Tibial nerve (tissue), 4 donors: ENCODE results near the gene ATP13A5.

Experiments used
- EP300 ChIP-seq, 2 donors: sonication (generic); formaldehyde crosslinking; IDR thresholded peaks; one replicate each; pipeline ENCODE4 v1.6.1; 2017; ENCODE audit warnings: antibody characterized with exemption in 2 of 2, mild to moderate bottlenecking in 1 of 2
- POLR2A ChIP-seq, 2 donors: fragments of 450-650 bp; IDR thresholded peaks; one replicate each; pipeline ENCODE4 v1.6.1; 2017; ENCODE audit warnings: antibody characterized with exemption in 2 of 2, mild to moderate bottlenecking in 2 of 2, moderate library complexity in 2 of 2
- TF ChIP-seq, protein P1 (sequence below), 5 experiments: fragments of 200-600 bp in 3 of 5; fragments of 450-650 bp in 2 of 5; sonication (generic) in 3 of 5; IDR thresholded peaks; one replicate each; pipeline ENCODE4 v1.5.1; 2016 to 2019; ENCODE audit warnings: antibody characterized with exemption in 5 of 5, mild to moderate bottlenecking in 3 of 5, moderate library complexity in 2 of 5

DNA sequence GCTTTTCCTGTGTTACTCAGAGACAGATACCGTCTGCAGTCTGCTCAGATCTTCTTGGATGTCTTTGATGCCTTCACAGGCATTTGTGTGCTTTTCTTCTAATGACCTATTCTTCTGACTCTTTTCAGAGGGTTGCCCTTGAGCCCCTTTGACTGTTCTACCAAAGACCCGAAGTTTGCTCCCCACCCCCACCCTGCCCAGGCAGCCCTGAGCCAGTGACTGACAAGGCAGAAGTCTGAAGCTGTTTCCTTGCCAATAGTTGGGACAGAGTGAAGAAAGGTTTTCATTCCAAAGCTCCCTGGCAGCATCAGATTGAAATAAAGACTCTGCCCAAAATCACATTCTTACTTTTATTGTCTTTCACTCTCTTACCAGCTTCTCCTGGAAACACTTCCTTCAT is 9.0 kb upstream of the ATP13A5 start:
- TF ChIP-seq, protein P1, sequence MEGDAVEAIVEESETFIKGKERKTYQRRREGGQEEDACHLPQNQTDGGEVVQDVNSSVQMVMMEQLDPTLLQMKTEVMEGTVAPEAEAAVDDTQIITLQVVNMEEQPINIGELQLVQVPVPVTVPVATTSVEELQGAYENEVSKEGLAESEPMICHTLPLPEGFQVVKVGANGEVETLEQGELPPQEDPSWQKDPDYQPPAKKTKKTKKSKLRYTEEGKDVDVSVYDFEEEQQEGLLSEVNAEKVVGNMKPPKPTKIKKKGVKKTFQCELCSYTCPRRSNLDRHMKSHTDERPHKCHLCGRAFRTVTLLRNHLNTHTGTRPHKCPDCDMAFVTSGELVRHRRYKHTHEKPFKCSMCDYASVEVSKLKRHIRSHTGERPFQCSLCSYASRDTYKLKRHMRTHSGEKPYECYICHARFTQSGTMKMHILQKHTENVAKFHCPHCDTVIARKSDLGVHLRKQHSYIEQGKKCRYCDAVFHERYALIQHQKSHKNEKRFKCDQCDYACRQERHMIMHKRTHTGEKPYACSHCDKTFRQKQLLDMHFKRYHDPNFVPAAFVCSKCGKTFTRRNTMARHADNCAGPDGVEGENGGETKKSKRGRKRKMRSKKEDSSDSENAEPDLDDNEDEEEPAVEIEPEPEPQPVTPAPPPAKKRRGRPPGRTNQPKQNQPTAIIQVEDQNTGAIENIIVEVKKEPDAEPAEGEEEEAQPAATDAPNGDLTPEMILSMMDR (IDR thresholded peaks at IDR 0.05), result no peak
- TF ChIP-seq EP300 (IDR thresholded peaks at IDR 0.05), result no peak
- TF ChIP-seq POLR2A (IDR thresholded peaks at IDR 0.05), result no peak
